Muscle layer of duodenum (tissue), 2 donors: Measurements from ENCODE around the gene PPM1N.

ENCODE experiments used
- H3K27ac ChIP-seq: one replicate; pipeline ENCODE4 v1.7.0; 2013; ENCODE audit warnings: mild to moderate bottlenecking, low read length
- H3K27me3 ChIP-seq: one replicate; pipeline ENCODE4 v1.7.0; 2013; ENCODE audit warnings: low read depth, mild to moderate bottlenecking, control low read depth, low read length
- H3K36me3 ChIP-seq, 2 donors: one replicate each; pipeline ENCODE4 v1.7.0; 2013; ENCODE audit warnings: low read length in 2 of 2, control low read depth in 1 of 2, mild to moderate bottlenecking in 1 of 2; ENCODE audit not compliant: insufficient read depth in 2 of 2, control insufficient read depth in 1 of 2
- H3K4me1 ChIP-seq, 2 donors: one replicate each; pipeline ENCODE4 v1.7.0; 2013; ENCODE audit warnings: low read length in 2 of 2, mild to moderate bottlenecking in 2 of 2, control low read depth in 1 of 2, moderate library complexity in 1 of 2; ENCODE audit not compliant: insufficient read depth in 2 of 2, control insufficient read depth in 1 of 2
- H3K4me3 ChIP-seq, 2 donors: one replicate each; pipeline ENCODE4 v1.7.0; 2013; ENCODE audit warnings: low read length in 2 of 2, low read depth in 1 of 2, mild to moderate bottlenecking in 1 of 2
- H3K9me3 ChIP-seq, 2 donors: one replicate each; pipeline ENCODE4 v1.7.0; 2013; ENCODE audit warnings: low read length in 2 of 2, control low read depth in 1 of 2, mild to moderate bottlenecking in 1 of 2; ENCODE audit not compliant: control insufficient read depth in 1 of 2
- donor health status: healthy.

PPM1N gene

DNA sequence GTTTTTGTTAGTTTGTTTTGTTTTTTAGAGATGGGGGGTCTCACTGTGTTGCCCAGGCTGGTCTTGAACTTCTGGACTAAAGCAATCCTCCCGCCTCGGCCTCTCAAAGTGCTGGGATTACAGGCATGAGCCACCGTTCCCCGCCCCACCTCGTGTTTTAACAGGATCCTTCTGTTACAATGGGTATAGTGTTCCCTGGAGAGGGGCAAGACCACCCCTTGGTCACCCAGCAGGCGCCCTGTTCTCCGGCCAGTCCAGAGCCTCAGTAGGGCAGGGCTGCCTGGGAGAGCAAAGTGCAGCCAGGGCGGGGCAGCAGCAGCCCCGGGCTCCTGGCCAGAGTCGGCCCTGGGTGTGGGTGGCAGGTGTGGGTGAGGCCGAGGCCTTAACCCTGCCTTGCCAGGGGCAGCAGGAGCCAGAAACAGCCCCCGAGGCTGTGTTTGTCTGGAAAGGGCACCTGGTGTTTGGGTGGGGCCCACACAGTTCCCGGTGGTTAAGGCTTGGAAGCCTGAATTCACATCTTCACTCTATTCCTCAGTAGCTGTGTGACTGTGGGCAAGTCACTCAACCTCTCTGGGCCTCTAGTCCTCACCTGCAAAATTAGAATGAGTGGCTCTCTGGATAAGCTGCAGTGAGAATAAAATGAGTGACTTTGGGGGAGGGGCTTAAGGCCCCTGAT lies 16.3 kb downstream of the PPM1N start:
- H3K9me3 ChIP-seq: no peaks in the 10 kb centered on the region
- peaks cover 3 to 37% of the 10 kb centered on the region in 2 donors for H3K4me1 ChIP-seq
- peaks cover 4 to 20% of the 10 kb centered on the region in 2 donors for H3K36me3 ChIP-seq
- no peaks in the 10 kb centered on the region for H3K27me3 ChIP-seq
- peak overlapping the region in 1 of 2 donors; percentile 30 for H3K4me3 ChIP-seq
- peak overlapping the region; percentile 85 for H3K27ac ChIP-seq

DNA sequence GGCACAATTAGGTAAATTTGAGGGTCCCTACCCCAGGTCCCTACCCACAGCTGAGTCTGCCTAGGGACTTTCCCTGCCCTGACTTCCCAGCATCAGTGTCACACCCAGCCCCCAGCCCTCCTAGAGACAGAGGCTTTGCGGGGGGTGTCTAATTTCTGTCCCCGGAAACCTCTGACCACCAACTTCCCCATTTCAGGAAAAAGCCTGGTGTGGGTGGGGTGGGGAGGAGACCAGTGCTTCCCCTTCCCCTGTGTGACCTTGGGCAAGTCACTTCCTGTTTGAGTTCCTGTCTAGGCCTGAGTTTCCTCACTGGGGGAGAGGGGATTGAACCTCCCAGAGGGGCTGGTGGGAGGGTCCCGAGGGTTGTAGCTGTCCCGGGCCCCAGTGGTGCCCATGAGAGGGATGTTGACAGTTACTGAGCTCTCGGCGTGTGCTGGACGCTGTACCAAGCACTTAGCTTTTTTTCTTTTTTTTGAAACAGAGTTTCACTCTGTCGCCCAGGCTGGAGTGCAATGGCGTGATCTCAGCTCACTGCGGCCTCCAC lies 16.9 kb downstream of the PPM1N start:
- peaks cover 3 to 33% of the 10 kb centered on the region in 2 donors for H3K4me1 ChIP-seq
- peak overlapping the region in 1 of 2 donors; percentile 8 for H3K4me3 ChIP-seq
- H3K36me3 ChIP-seq: peaks cover 6 to 23% of the 10 kb centered on the region in 2 donors
- peak overlapping the region; percentile 85 for H3K27ac ChIP-seq
- H3K9me3 ChIP-seq: no peaks in the 10 kb centered on the region
- H3K27me3 ChIP-seq: no peaks in the 10 kb centered on the region

DNA sequence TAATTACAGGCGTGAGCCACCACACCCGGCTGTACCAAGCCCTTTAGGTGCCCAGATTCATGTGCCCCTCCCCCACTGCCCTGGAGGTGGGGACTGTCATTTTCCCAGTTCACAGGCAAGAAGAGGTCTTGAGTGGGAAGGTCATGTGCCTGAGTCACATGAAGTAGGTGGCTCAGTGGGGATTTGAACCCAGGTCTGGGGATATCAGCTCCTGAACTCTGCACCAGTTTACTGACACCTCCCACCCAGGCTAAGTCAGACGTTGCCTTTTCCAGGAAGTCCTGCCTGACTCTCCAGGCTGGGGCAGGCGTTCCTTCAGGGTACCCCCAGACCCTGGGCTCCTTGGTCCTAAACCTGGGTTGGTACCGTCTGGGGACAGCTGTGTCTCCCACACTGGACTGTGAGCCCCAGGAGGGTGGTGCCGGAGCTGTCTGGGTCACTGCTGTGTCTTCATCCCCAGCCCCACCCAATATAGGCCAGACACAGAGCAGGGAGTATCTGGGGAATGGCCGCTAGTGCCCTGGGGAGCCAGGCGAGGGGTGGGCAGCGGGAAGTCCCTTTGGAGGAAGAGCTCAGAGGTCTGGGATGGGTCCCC lies 17.7 kb downstream of the PPM1N start:
- Histone ChIP-seq H3K4me1 (peaks cover 2 to 33% of the 10 kb centered on the region in 2 donors), H3K9me3 (no peaks in the 10 kb centered on the region), H3K27me3 (no peaks in the 10 kb centered on the region), H3K36me3 (peaks cover 10 to 29% of the 10 kb centered on the region in 2 donors), H3K4me3 (peak overlapping the region in 1 of 2 donors; percentile 8), H3K27ac (peak overlapping the region; percentile 85)

DNA sequence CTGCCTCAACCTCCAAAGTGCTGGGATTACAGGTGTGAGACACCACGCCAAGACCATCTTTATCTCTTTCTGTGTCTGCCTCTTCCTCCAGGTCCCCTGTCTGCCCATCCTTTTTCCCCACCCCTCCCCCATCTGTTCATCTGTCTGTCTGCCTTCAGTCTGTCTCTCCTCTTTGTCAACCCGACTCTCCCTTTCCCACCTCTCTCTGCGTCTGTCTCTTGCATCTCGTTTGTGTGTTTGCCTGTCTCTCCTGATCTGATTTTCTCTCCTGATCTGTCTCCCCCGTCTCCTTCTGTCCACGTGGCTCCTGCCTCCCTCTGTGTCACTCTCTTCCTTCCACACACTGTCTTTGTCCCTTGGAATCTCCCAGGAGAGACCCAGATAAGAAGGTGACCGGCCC lies 19.0 kb downstream of the PPM1N start:
- H3K9me3 ChIP-seq: no peaks in the 10 kb centered on the region
- peaks cover 10 to 42% of the 10 kb centered on the region in 2 donors for H3K36me3 ChIP-seq
- peaks cover 0 to 20% of the 10 kb centered on the region in 2 donors for H3K4me1 ChIP-seq
- no peak overlapping the region for H3K4me3 ChIP-seq
- no peaks in the 10 kb centered on the region for H3K27me3 ChIP-seq
- H3K27ac ChIP-seq: no peak overlapping the region

DNA sequence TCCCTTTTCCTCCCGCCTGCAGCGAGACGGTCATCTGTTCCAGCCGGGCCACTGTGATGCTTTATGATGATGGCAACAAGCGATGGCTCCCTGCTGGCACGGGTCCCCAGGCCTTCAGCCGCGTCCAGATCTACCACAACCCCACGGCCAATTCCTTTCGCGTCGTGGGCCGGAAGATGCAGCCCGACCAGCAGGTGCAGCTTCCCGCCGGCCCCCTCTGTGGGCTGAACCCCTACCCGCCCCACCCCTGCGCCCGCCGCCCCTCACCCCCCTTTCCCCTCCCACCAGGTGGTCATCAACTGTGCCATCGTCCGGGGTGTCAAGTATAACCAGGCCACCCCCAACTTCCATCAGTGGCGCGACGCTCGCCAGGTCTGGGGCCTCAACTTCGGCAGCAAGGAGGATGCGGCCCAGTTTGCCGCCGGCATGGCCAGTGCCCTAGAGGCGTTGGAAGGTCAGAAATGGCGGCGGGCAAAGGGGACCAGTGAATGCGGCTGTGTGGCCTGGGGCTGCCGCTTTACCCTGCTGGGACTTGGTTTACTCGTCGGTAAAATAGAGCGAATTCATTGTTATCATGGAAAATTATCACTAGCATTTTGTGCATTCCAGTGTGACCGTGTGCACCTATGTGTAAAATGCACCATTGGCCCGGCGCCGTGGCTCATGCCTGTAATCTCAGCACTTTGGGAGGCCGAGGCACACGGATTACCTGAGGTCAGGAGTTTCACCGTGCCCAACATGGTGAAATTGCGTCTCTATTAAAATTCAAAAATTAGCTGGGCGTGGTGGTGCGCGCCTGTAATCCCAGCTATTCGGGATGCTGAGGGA lies 19.6 kb downstream of the PPM1N start:
- Histone ChIP-seq H3K9me3 (no peaks in the 10 kb centered on the region), H3K36me3 (peaks cover 10 to 45% of the 10 kb centered on the region in 2 donors), H3K27ac (no peak overlapping the region)

DNA sequence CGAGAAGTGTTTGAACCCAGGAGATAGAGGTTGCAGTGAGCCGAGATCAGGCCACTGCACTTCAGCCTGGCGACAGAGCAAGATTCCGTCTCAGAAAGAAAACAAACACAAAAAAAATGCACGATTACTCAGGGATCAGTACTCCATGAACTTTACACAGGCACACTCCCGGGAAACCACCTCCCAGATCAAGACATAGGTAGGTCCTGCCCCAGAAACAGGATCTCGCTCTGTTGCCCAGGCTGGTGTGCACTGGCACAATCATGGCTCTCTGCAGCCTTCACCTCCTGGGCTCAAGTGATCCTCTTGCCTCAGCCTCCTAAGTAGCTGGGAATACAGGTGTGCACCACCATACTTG lies 20.2 kb downstream of the PPM1N start:
- Histone ChIP-seq H3K9me3 (no peaks in the 10 kb centered on the region), H3K27ac (no peak overlapping the region), H3K4me1 (peaks cover 0 to 20% of the 10 kb centered on the region in 2 donors), H3K4me3 (no peak overlapping the region), H3K36me3 (peaks cover 10 to 46% of the 10 kb centered on the region in 2 donors), H3K27me3 (no peaks in the 10 kb centered on the region)

More for the DNA sequence above, 19.6 kb downstream of the PPM1N start:
- Histone ChIP-seq H3K27me3 (no peaks in the 10 kb centered on the region), H3K4me1 (peaks cover 0 to 19% of the 10 kb centered on the region in 2 donors), H3K4me3 (no peak overlapping the region)

DNA sequence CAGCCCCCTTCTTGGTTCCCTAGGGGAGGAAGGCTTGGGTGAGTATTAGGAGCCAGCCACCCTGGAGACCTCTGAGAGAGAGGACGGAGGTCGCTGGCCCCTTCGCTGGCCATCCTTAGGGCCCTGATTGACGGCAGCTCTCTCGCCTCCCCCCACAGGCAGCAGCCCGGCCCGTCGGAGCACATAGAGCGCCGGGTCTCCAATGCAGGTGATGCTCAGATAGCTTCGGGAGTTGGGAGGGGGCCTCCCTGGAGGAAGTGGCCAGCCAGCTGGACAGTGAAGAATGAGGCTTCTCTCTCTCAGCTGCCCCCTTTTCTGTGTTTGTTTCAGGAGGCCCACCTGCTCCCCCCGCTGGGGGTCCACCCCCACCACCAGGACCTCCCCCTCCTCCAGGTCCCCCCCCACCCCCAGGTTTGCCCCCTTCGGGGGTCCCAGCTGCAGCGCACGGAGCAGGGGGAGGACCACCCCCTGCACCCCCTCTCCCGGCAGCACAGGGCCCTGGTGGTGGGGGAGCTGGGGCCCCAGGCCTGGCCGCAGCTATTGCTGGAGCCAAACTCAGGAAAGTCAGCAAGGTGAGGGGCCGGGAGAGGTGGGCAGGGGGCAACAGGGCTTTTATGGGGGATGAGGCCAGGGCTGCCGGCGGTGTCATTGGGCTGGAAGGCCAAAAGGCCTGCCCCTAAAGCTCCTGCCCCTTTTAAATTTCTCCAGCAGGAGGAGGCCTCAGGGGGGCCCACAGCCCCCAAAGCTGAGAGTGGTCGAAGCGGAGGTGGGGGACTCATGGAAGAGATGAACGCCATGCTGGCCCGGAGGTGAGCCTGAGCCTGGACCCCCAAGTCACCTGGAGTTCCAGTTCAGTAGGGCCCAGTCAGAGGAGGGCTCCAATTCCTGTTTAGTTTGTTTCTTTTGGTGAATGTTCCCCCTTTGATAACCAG lies 24.0 kb downstream of the PPM1N start:
- no peak overlapping the region for H3K27ac ChIP-seq
- H3K36me3 ChIP-seq: peaks cover 34 to 72% of the 10 kb centered on the region in 2 donors
- H3K9me3 ChIP-seq: no peaks in the 10 kb centered on the region
- no peak overlapping the region for H3K4me3 ChIP-seq
- peaks cover 0 to 3% of the 10 kb centered on the region in 2 donors for H3K4me1 ChIP-seq
- H3K27me3 ChIP-seq: no peaks in the 10 kb centered on the region

DNA sequence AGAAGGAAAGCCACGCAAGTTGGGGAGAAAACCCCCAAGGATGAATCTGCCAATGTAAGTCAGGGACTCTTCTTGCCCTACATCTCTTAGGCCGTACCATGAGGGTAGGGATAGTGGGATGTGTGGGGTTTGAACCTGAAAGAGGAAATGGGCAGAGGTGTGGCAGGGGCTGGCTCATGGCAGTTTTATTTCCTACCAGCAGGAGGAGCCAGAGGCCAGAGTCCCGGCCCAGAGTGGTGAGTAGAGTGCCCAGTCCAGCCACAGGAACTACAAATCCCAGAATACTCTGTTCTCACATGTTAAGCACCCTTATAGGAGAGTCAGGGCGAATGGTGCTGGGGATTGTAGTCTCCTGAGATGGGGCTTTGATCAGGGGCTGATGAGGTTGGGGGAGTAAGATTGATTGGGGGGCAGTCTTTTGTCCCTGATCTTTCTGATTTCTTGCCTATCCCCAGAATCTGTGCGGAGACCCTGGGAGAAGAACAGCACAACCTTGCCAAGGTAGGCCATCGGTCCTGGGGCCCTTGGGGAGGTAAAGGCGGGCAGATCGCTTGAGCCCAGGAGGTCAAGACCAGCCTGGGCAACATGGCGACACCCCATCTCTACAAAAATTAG lies 25.5 kb downstream of the PPM1N start:
- peaks cover 0 to 15% of the 10 kb centered on the region in 2 donors for H3K4me1 ChIP-seq
- H3K9me3 ChIP-seq: no peaks in the 10 kb centered on the region
- peaks cover 29 to 62% of the 10 kb centered on the region in 2 donors for H3K36me3 ChIP-seq
- H3K27me3 ChIP-seq: no peaks in the 10 kb centered on the region
- H3K4me3 ChIP-seq: no peak overlapping the region
- no peak overlapping the region for H3K27ac ChIP-seq

DNA sequence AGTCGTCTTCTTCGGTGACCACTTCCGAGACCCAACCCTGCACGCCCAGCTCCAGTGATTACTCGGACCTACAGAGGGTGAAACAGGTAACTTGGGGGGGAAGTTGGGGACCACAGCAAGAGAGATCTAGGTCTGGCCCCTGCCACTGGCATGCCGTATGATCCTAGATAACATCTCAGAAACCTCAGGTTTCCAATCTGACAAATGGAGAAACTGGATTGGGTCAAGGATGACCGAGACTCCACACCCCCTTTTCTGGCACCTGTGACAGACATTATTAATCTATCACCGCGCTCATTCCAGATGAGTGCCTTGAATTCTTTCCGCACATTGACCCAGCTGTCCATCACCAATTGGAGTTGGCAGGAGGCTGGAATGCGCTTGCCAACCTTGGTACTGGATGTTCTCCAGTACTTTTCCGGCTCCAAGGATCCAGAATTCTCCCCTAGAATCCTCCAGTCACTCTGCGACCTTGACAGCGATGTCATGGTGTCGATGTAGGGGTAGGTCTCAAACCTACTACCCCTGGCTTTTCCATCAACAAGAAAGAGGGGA lies 26.4 kb downstream of the PPM1N start:
- no peak overlapping the region for H3K27ac ChIP-seq
- H3K36me3 ChIP-seq: peaks cover 29 to 58% of the 10 kb centered on the region in 2 donors
- H3K9me3 ChIP-seq: no peaks in the 10 kb centered on the region
- no peaks in the 10 kb centered on the region for H3K27me3 ChIP-seq
- H3K4me3 ChIP-seq: no peak overlapping the region
- H3K4me1 ChIP-seq: peaks cover 0 to 23% of the 10 kb centered on the region in 2 donors

DNA sequence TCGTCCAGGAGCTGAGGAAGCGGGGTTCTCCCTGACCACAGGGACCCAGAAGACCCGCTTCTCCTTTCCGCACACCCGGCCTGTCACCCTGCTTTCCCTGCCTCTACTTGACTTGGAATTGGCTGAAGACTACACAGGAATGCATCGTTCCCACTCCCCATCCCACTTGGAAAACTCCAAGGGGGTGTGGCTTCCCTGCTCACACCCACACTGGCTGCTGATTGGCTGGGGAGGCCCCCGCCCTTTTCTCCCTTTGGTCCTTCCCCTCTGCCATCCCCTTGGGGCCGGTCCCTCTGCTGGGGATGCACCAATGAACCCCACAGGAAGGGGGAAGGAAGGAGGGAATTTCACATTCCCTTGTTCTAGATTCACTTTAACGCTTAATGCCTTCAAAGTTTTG lies 27.9 kb downstream of the PPM1N start:
- Histone ChIP-seq H3K27me3 (no peaks in the 10 kb centered on the region), H3K27ac (no peak overlapping the region), H3K36me3 (peaks cover 24 to 46% of the 10 kb centered on the region in 2 donors), H3K4me1 (peaks cover 0 to 23% of the 10 kb centered on the region in 2 donors), H3K9me3 (no peaks in the 10 kb centered on the region), H3K4me3 (no peak overlapping the region)
